ENCODE measurements around the gene PRDM10. TPM values are rescaled to one million over a fixed set of nuclear protein-coding genes. Genes with fewer than 3 reads are reported as not detected.
A peak's percentile ranks its signal among the peaks of the same experiment; 100 is the strongest.

PRDM10 gene
- total RNA-seq, 4 donors from 2014 or later: 6.6 to 12.0 (median 7.4) TPM

- Histone ChIP-seq H3K9me3 (no peaks in the 10 kb centered on the region), H3K4me1 (peaks cover 0 to 47% (median 12%) of the 10 kb centered on the region in 3 donors), H3K27me3 (no peaks in the 10 kb centered on the region), H3K36me3 (no peaks in the 10 kb centered on the region), H3K27ac (no peak overlapping the region), H3K4me3 (no peak overlapping the region)
- TF ChIP-seq EP300 (IDR thresholded peaks at IDR 0.05): no peak
- no peak for TF ChIP-seq POLR2AphosphoS5 (IDR thresholded peaks at IDR 0.05)
- no peak for TF ChIP-seq POLR2A (IDR thresholded peaks at IDR 0.05)
- no peak for TF ChIP-seq CTCF (IDR thresholded peaks at IDR 0.05)
- WGBS, 2 donors (ENCODE audit: low coverage in 1 of 2): 13 to 30% methylated on average over 1 of the region's 1 CpG
- ATAC-seq: no peak
These were observed 4.5 kb downstream of the PRDM10 start for GRCh38 chr11:129998107-129998506.

GRCh38 chr11:129997513-129997912 is 5.1 kb downstream of the PRDM10 start:
- Histone ChIP-seq H3K27me3 (no peaks in the 10 kb centered on the region), H3K4me3 (no peak overlapping the region), H3K27ac (peak overlapping the region in 2 of 4 donors; percentile 62 to 70), H3K4me1 (peaks cover 0 to 47% (median 12%) of the 10 kb centered on the region in 3 donors), H3K36me3 (no peaks in the 10 kb centered on the region), H3K9me3 (no peaks in the 10 kb centered on the region)
- no peak for ATAC-seq
- TF ChIP-seq POLR2AphosphoS5 (IDR thresholded peaks at IDR 0.05) (no peak), POLR2A (IDR thresholded peaks at IDR 0.05) (no peak), CTCF (IDR thresholded peaks at IDR 0.05) (no peak), EP300 (IDR thresholded peaks at IDR 0.05) (no peak)
- 83% methylated on average over 2 of the region's 2 CpGs for WGBS, 2 donors (ENCODE audit: low coverage in 1 of 2)

DNA sequence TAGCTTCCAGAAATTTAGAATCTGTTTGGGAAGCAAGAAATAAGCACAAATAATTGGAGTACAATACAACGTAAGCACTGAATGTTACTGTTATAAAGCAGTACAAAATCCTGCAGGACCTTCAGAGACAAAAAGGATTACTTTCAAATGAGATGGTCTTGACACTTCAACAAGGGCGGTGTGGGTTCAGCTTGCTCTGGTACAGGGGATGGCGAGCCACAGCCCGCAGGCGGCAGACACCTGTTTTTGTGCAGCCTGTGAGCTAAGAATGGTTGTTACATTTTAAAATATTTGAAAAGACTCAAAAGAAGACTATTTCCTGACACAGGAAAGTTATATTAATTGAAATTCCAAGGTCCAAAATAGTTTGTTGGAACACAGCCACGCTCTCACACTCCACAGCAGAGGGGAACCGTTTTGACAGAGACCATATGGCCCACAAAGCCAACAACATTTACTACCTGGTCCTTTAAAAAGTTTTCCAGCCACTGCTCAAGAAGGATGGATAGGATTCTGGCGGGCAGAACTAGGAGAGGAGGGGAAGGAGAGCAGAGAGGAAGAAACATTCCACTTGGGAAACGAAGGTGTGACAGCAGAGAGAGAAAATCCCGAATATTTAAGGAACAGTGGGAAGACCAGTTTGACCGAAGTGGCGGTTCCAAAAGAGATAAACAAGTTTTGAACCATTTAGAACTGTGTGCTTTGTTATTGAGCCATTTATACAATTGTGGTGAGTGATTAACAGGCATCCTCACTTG is 6.3 kb downstream of the PRDM10 start:
- peak; percentile 51 for ATAC-seq
- H3K4me1 ChIP-seq: peaks cover 0 to 53% (median 12%) of the 10 kb centered on the region in 3 donors
- H3K27ac ChIP-seq: peak overlapping the region; percentile 46 to 70 (median 55)
- no peak overlapping the region for H3K4me3 ChIP-seq
- no peaks in the 10 kb centered on the region for H3K36me3 ChIP-seq
- peak in 1 of 4 experiments; percentile 9 for TF ChIP-seq CTCF (IDR thresholded peaks at IDR 0.05)
- TF ChIP-seq POLR2AphosphoS5 (IDR thresholded peaks at IDR 0.05): peak; percentile 23
- no peak for TF ChIP-seq EP300 (IDR thresholded peaks at IDR 0.05)
- 8 to 24% methylated on average over 7 to 12 of the region's 12 CpGs for WGBS, 2 donors (ENCODE audit: low coverage in 1 of 2)
- H3K9me3 ChIP-seq: no peaks in the 10 kb centered on the region
- no peaks in the 10 kb centered on the region for H3K27me3 ChIP-seq

DNA sequence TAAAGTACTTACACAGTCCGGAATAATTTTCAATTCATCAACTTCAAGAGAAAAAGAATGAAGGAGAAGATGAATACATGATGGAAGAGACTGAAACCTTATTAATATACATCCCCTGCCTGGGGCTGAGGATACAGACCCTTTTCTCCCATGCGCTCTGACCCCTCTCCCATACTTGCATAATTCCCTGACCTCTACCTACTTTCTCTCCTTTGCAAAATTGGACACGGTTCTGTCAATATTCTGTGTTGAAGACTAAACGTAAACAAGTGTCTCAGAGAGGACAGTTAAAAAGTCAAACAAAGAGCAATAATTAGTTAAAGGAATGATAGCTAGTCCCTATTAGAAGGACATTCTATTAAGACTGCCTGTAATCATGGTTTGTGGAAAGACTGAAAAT is 7.5 kb downstream of the PRDM10 start:
- H3K9me3 ChIP-seq: no peaks in the 10 kb centered on the region
- H3K4me1 ChIP-seq: peaks cover 0 to 42% (median 8%) of the 10 kb centered on the region in 3 donors
- TF ChIP-seq EP300 (IDR thresholded peaks at IDR 0.05) (no peak), CTCF (IDR thresholded peaks at IDR 0.05) (no peak), POLR2A (IDR thresholded peaks at IDR 0.05) (no peak), POLR2AphosphoS5 (IDR thresholded peaks at IDR 0.05) (no peak)
- H3K36me3 ChIP-seq: no peaks in the 10 kb centered on the region
- no peak overlapping the region for H3K4me3 ChIP-seq
- H3K27ac ChIP-seq: peak overlapping the region in 3 of 4 donors; percentile 13 to 70 (median 62)
- H3K27me3 ChIP-seq: no peaks in the 10 kb centered on the region
- WGBS, 2 donors (ENCODE audit: low coverage in 1 of 2): 33 to 82% methylated on average over 2 to 4 of the region's 4 CpGs
- ATAC-seq: no peak

Data from gastroesophageal sphincter (tissue), 4 donors.